Transverse colon (tissue), 4 donors: ENCODE data around the gene CRYGN. TPM values are rescaled to one million over a fixed set of nuclear protein-coding genes. Genes with fewer than 3 reads are reported as not detected.

ENCODE experiments used
- DNase-seq: peaks from one replicate; pipeline ENCODE4 v3.0.0-alpha.2; 2019
- H3K27ac ChIP-seq, 4 donors: fragments of 200-600 bp; sonication (generic); 2 replicates each; pipeline ENCODE4 v1.5.1; 2016 to 2018; ENCODE audit warnings: inconsistent platforms in 4 of 4
- H3K27me3 ChIP-seq: fragments of 200-600 bp; sonication (generic); 2 replicates; pipeline ENCODE4 v1.5.1; 2017; ENCODE audit warnings: inconsistent platforms
- H3K36me3 ChIP-seq, 4 donors: fragments of 200-600 bp; sonication (generic); 2 replicates each; pipeline ENCODE4 v1.5.1; 2017 to 2019; ENCODE audit warnings: inconsistent platforms in 4 of 4
- H3K4me1 ChIP-seq, 4 donors: fragments of 200-600 bp; sonication (generic); 2 replicates each; pipeline ENCODE4 v1.5.1; 2017 to 2020; ENCODE audit warnings: inconsistent platforms in 4 of 4
- H3K4me3 ChIP-seq, 4 donors: fragments of 200-600 bp; sonication (generic); 1 replicate in 1 of 4; 2 replicates in 3 of 4; pipeline versions ENCODE4 v1.5.1 to v1.6.1; 2017 to 2019; ENCODE audit warnings: inconsistent platforms in 4 of 4
- H3K9me3 ChIP-seq, 2 donors: fragments of 200-600 bp; sonication (generic); 2 replicates each; pipeline ENCODE4 v1.5.1; 2017 to 2019; ENCODE audit warnings: inconsistent platforms in 2 of 2
- CTCF ChIP-seq, 5 experiments: fragments of 200-600 bp in 3 of 5; fragments of 450-650 bp in 2 of 5; sonication (generic) in 3 of 5; IDR thresholded peaks; 1 replicate in 2 of 5; 2 replicates in 3 of 5; pipeline ENCODE4 v1.5.1; 2016 to 2017; ENCODE audit warnings: antibody characterized with exemption in 5 of 5, inconsistent platforms in 3 of 5, mild to moderate bottlenecking in 2 of 5, moderate library complexity in 1 of 5
- EP300 ChIP-seq: sonication (generic); formaldehyde crosslinking; IDR thresholded peaks from one replicate; pipeline ENCODE4 v1.6.1; 2017; ENCODE audit warnings: antibody characterized with exemption, low read depth
- POLR2A ChIP-seq: fragments of 450-650 bp; IDR thresholded peaks from one replicate; pipeline ENCODE4 v1.6.1; 2016; ENCODE audit warnings: antibody characterized with exemption, mild to moderate bottlenecking, moderate library complexity
- POLR2AphosphoS5 ChIP-seq, 3 donors: sonication (generic); formaldehyde crosslinking; IDR thresholded peaks; one replicate each; pipeline ENCODE4 v1.6.1; 2016; ENCODE audit warnings: antibody characterized with exemption in 3 of 3
- WGBS, 2 donors: methylation state at CpG; one replicate each; pipeline ENCODE4 v1.1.5; 2018; ENCODE audit warnings: low coverage in 1 of 2; 5-methylcytosine and 5-hydroxymethylcytosine counted together
- in situ Hi-C, 4 donors: fragments of 200-750 bp; cut with MboI; loops; one replicate each; pipeline versions ENCODE4 v1.15.0 to v1.15.1; 2017; ENCODE audit warnings: low sequenced_read_pairs in 3 of 4, low pct_ligation_motif_present in 1 of 4, low pct_unique_long_range_greater_than_20kb in 1 of 4
- intact Hi-C: fragments of 100-400 bp; cut with DNase I; formaldehyde crosslinking; loops from one replicate; pipeline ENCODE4 v1.15.1; 2023; ENCODE audit warnings: low total_unique reads
- total RNA-seq, 4 donors: library from RNA; depleted of rRNA; stranded (reverse); fragments of >200 nt; gene quantifications; one replicate each; pipeline ENCODE4 v1.1.0, GENCODE V29; 2016

Gene CRYGN
- total RNA-seq, 4 donors from 2014 or later, result not detected

GRCh38 chr7:151411551-151411950, 28.4 kb downstream of the CRYGN start:
- Histone ChIP-seq H3K27me3 (peaks cover 65% of the 10 kb centered on the region), H3K36me3 (no peaks in the 10 kb centered on the region), H3K27ac (no peak overlapping the region), H3K4me1 (peaks cover 10 to 19% (median 17%) of the 10 kb centered on the region in 4 donors), H3K4me3 (no peak overlapping the region), H3K9me3 (no peaks in the 10 kb centered on the region)
- TF ChIP-seq POLR2A, result no peak
- TF ChIP-seq CTCF (IDR thresholded peaks at IDR 0.05), result no peak
- no peak for TF ChIP-seq POLR2AphosphoS5 (IDR thresholded peaks at IDR 0.05)
- no peak for TF ChIP-seq EP300
- intact Hi-C loops, result no loop called here
- DNase-seq, result no peak
- WGBS, 2 donors, result 62% methylated on average over 6 of the region's 6 CpGs; no CpG with 5 or more reads in 1 of the 2 donors
- in situ Hi-C loops, result no loop called here

- no peak for DNase-seq
- intact Hi-C loops, result no loop called here
- H3K27me3 ChIP-seq, result peaks cover 65% of the 10 kb centered on the region
- H3K4me3 ChIP-seq, result peak overlapping the region; percentile 22 to 38 (median 33)
- no peaks in the 10 kb centered on the region for H3K9me3 ChIP-seq
- H3K27ac ChIP-seq, result peak overlapping the region in 3 of 4 donors; percentile 57 to 72 (median 62)
- no peaks in the 10 kb centered on the region for H3K36me3 ChIP-seq
- peaks cover 10 to 19% (median 17%) of the 10 kb centered on the region in 4 donors for H3K4me1 ChIP-seq
- whole genome bisulfite sequencing, 2 donors, result 42 to 82% methylated on average over 6 to 38 of the region's 55 CpGs
- in situ Hi-C loops, result no loop called here
- TF ChIP-seq CTCF (IDR thresholded peaks at IDR 0.05) (no peak), POLR2AphosphoS5 (IDR thresholded peaks at IDR 0.05) (no peak), EP300 (no peak), POLR2A (no peak)
These were observed 29.2 kb downstream of the CRYGN start for GRCh38 chr7:151410405-151411390.

- Histone ChIP-seq H3K4me1 (peaks cover 10 to 19% (median 17%) of the 10 kb centered on the region in 4 donors), H3K27ac (peak within 1 kb of the TSS; percentile 54 to 72 (median 60)), H3K27me3 (peaks cover 70% of the 10 kb centered on the region), H3K4me3 (peak within 1 kb of the TSS; percentile 22 to 38 (median 33)), H3K9me3 (no peaks in the 10 kb centered on the region), H3K36me3 (no peaks in the 10 kb centered on the region)
- in situ Hi-C loops (no loop called here), intact Hi-C loops (no loop called here)
- WGBS, 2 donors, result 2% methylated on average over 38 of the region's 75 CpGs; no CpG with 5 or more reads in 1 of the 2 donors
- TF ChIP-seq EP300 (no peak), POLR2A (no peak), CTCF (IDR thresholded peaks at IDR 0.05) (no peak), POLR2AphosphoS5 (IDR thresholded peaks at IDR 0.05) (no peak)
- no peak for DNase-seq
These were observed 30.1 kb downstream of the CRYGN start, which contains the start of gene WDR86 for GRCh38 chr7:151409667-151410404. TSS of gene WDR86 (minus strand) at chr7:151410038. CDS start at chr7:151409589, 449 bp downstream.
